ENCODE results near the gene ZNRF2.

GRCh38 chr7:30274641-30275040 lies 9.8 kb upstream of the ZNRF2 start:
- TF ChIP-seq CTCF (conservative IDR thresholded peaks at IDR 0.05; ENCODE audit: low read depth, low read length) (no peak), ELK1 (IDR thresholded peaks at IDR 0.05; ENCODE audit: borderline replicate concordance, low read depth, low read length) (no peak), MXI1 (IDR thresholded peaks at IDR 0.05; ENCODE audit: borderline replicate concordance, low read depth, low read length) (no peak), POLR2A (IDR thresholded peaks at IDR 0.05; ENCODE audit: low read depth, low read length) (no peak), MAFK (IDR thresholded peaks at IDR 0.05; ENCODE audit: low read depth, low read length) (no peak), USF2 (IDR thresholded peaks at IDR 0.05; ENCODE audit: low read depth, low read length) (no peak), RAD21 (IDR thresholded peaks at IDR 0.05; ENCODE audit: low read length) (no peak), SMC3 (IDR thresholded peaks at IDR 0.05; ENCODE audit: low read depth, low read length) (no peak), RCOR1 (IDR thresholded peaks at IDR 0.05; ENCODE audit: insufficient replicate concordance, low read length) (no peak), MAZ (IDR thresholded peaks at IDR 0.05; ENCODE audit: borderline replicate concordance, low read depth, low read length) (no peak)

Measured in IMR-90 (cell line).